HEK293 (cell line): ENCODE data around the gene NOXRED1.
"Not testable (repeated sequence)": the region's sequence is repeated elsewhere in the genome, so short reads cannot be mapped to it uniquely, and the experiment has no call there.

ENCODE experiments used
- CTCF ChIA-PET: fragments of 350-600 bp; formaldehyde crosslinking; extraction: SDS; loops from one replicate; lab custom pipeline; 2021; ENCODE audit warnings: antibody characterized with exemption; lab: Yijun Ruan, JAX
- POLR2A ChIA-PET: fragments of 300-600 bp; formaldehyde crosslinking; extraction: SDS; loops from one replicate; lab custom pipeline; 2020; ENCODE audit warnings: antibody characterized with exemption, inconsistent platforms; lab: Yijun Ruan, JAX
- H3K27ac ChIP-seq: fragments of 200-500 bp; sonication (Bioruptor generic); 2 replicates; pipeline ENCODE4 v1.5.1; 2014; ENCODE audit warnings: low read depth, low read length, control low read depth, inconsistent platforms; ENCODE audit errors: extremely low read depth
- H3K36me3 ChIP-seq, 2 experiments: fragments of 200-500 bp in 1 of 2; sonication (Bioruptor generic) in 1 of 2; 1 replicate in 1 of 2; 2 replicates in 1 of 2; pipeline ENCODE4 v1.5.1; 2014 to 2017; ENCODE audit warnings: inconsistent platforms in 2 of 2, low read length in 2 of 2; ENCODE audit not compliant: control insufficient read depth in 2 of 2, insufficient read depth in 1 of 2
- H3K4me1 ChIP-seq: fragments of 200-500 bp; sonication (Bioruptor generic); 2 replicates; pipeline ENCODE4 v1.5.1; 2014; ENCODE audit warnings: mild to moderate bottlenecking, low read length, inconsistent platforms; ENCODE audit not compliant: control insufficient read depth, insufficient read depth
- H3K4me3 ChIP-seq: 2 replicates; pipeline ENCODE4 v1.5.1; 2011; ENCODE audit warnings: low read depth, mild to moderate bottlenecking, control low read depth, low read length, moderate library complexity
- H3K9me3 ChIP-seq: fragments of 200-500 bp; sonication (Bioruptor generic); 2 replicates; pipeline ENCODE4 v1.5.1; 2014; ENCODE audit warnings: low read depth, low read length, inconsistent platforms; ENCODE audit not compliant: control insufficient read depth, insufficient read depth
- EGR2 ChIP-seq: fragments of 450-650 bp; formaldehyde crosslinking; IDR thresholded peaks from 2 replicates; pipeline ENCODE4 v1.5.1; 2016; ENCODE audit warnings: low read depth, missing biosample characterization, missing genetic modification characterization
- HOXD13 ChIP-seq: sonication (generic); formaldehyde crosslinking; IDR thresholded peaks from 2 replicates; pipeline ENCODE4 v1.8.0; 2022; ENCODE audit warnings: missing genetic modification reagents, borderline replicate concordance
- OSR2 ChIP-seq: fragments of 450-650 bp; formaldehyde crosslinking; IDR thresholded peaks from 2 replicates; pipeline ENCODE4 v1.5.1; 2016; ENCODE audit warnings: missing biosample characterization, missing genetic modification characterization
- PATZ1 ChIP-seq: fragments of 450-650 bp; formaldehyde crosslinking; IDR thresholded peaks from 2 replicates; pipeline ENCODE4 v1.5.1; 2016; ENCODE audit warnings: missing biosample characterization, missing genetic modification characterization
- ZFHX2 ChIP-seq: fragments of 450-650 bp; formaldehyde crosslinking; conservative IDR thresholded peaks from 2 replicates; pipeline ENCODE4 v1.5.1; 2016; ENCODE audit warnings: missing biosample characterization, missing genetic modification characterization
- ZIC2 ChIP-seq: fragments of 450-650 bp; formaldehyde crosslinking; IDR thresholded peaks from 2 replicates; pipeline ENCODE4 v1.5.1; 2016; ENCODE audit warnings: missing biosample characterization, missing genetic modification characterization
- ZNF133 ChIP-seq: fragments of 450-650 bp; formaldehyde crosslinking; IDR thresholded peaks from 2 replicates; pipeline ENCODE4 v1.5.1; 2016; ENCODE audit warnings: missing biosample characterization, missing genetic modification characterization
- ZNF24 ChIP-seq: fragments of 450-650 bp; formaldehyde crosslinking; IDR thresholded peaks from 2 replicates; pipeline ENCODE4 v1.5.1; 2016; ENCODE audit warnings: missing biosample characterization, missing genetic modification characterization
- ZNF391 ChIP-seq: fragments of 450-650 bp; formaldehyde crosslinking; IDR thresholded peaks from 2 replicates; pipeline ENCODE4 v1.5.1; 2016; ENCODE audit warnings: low read depth, missing biosample characterization, missing genetic modification characterization, borderline replicate concordance
- ZNF488 ChIP-seq: fragments of 450-650 bp; formaldehyde crosslinking; IDR thresholded peaks from 2 replicates; pipeline ENCODE4 v1.5.1; 2016; ENCODE audit warnings: missing biosample characterization, missing genetic modification characterization
- ZNF530 ChIP-seq: fragments of 450-650 bp; formaldehyde crosslinking; IDR thresholded peaks from 2 replicates; pipeline ENCODE4 v1.5.1; 2016; ENCODE audit warnings: low read depth, missing biosample characterization, missing genetic modification characterization
- ZNF596 ChIP-seq: fragments of 450-650 bp; IDR thresholded peaks from 2 replicates; pipeline ENCODE4 v1.5.0; 2018; ENCODE audit warnings: missing biosample characterization, mild to moderate bottlenecking, missing genetic modification characterization, moderate library complexity
- ZNF600 ChIP-seq: fragments of 450-650 bp; formaldehyde crosslinking; IDR thresholded peaks from 2 replicates; pipeline ENCODE4 v1.5.1; 2016; ENCODE audit warnings: missing biosample characterization, missing genetic modification characterization
- ZNF621 ChIP-seq: fragments of 450-650 bp; formaldehyde crosslinking; IDR thresholded peaks from 2 replicates; pipeline ENCODE4 v1.5.1; 2017; ENCODE audit warnings: missing biosample characterization, missing genetic modification characterization
- ZNF645 ChIP-seq: fragments of 450-650 bp; formaldehyde crosslinking; IDR thresholded peaks from 2 replicates; pipeline ENCODE4; 2016; ENCODE audit warnings: missing biosample characterization, missing genetic modification characterization
- ZNF843 ChIP-seq: fragments of 450-650 bp; formaldehyde crosslinking; IDR thresholded peaks from 2 replicates; pipeline ENCODE4 v1.5.1; 2016; ENCODE audit warnings: missing biosample characterization, missing genetic modification characterization

Gene NOXRED1

GRCh38 chr14:77421201-77421600 lies 2.1 kb downstream of the NOXRED1 start:
- Histone ChIP-seq H3K36me3 (peaks cover 0 to 43% of the 10 kb centered on the region in 2 experiments; a peak in 1 of 3 replicates), H3K4me1 (no peaks in the 10 kb centered on the region), H3K4me3 (no peak overlapping the region), H3K27ac (no peak overlapping the region), H3K9me3 (no peaks in the 10 kb centered on the region)
- ChIA-PET CTCF (interaction anchor here (0.7 kb wide), 1 partner anchor 14 kb away, joined by 3 read pairs; no protein-coding TSS in a partner anchor), POLR2A (no interaction called here)
- TF ChIP-seq ZIC2 (tag by site-specific recombination), result no peak
- no peak for TF ChIP-seq ZNF645
- no peak for TF ChIP-seq HOXD13
- no peak for TF ChIP-seq ZNF530 (tag by site-specific recombination)
- no peak for TF ChIP-seq ZNF600 (tag by site-specific recombination)
- TF ChIP-seq ZNF621, result no peak
- TF ChIP-seq EGR2 (tag by site-specific recombination), result no peak
- no peak for TF ChIP-seq PATZ1 (tag by site-specific recombination)
- TF ChIP-seq ZNF391, result no peak
- TF ChIP-seq ZNF596 (tag by site-specific recombination), result no peak
- no peak for TF ChIP-seq ZNF488
- no peak for TF ChIP-seq ZNF24 (tag by site-specific recombination)

GRCh38 chr14:77416836-77417235 lies 6.5 kb downstream of the NOXRED1 start:
- Histone ChIP-seq H3K36me3 (peaks cover 0 to 3% of the 10 kb centered on the region in 2 experiments; a peak in 1 of 3 replicates), H3K4me3 (no peak overlapping the region), H3K9me3 (no peaks in the 10 kb centered on the region), H3K4me1 (no peaks in the 10 kb centered on the region), H3K27ac (no peak overlapping the region)
- no peak for TF ChIP-seq ZNF133 (tag by site-specific recombination)
- TF ChIP-seq OSR2 (tag by site-specific recombination), result no peak
- TF ChIP-seq ZNF843 (tag by site-specific recombination), result no peak
- ChIA-PET CTCF (no interaction called here), POLR2A (no interaction called here)

GRCh38 chr14:77416098-77416497 lies 7.2 kb downstream of the NOXRED1 start:
- CTCF ChIA-PET, H3K27ac ChIP-seq: not testable (repeated sequence)
- POLR2A ChIA-PET, result interaction anchor here (1.0 kb wide), 1 partner anchor 95 kb away, joined by 3 read pairs; no protein-coding TSS in a partner anchor

GRCh38 chr14:77415403-77416030 lies 7.8 kb downstream of the NOXRED1 start:
- TF ChIP-seq ZFHX2 (tag by site-specific recombination), result 0 out of 2 replicates have a peak, but pooled peaks have one; percentile 16
- H3K4me1 ChIP-seq, H3K27ac ChIP-seq, CTCF ChIA-PET, H3K4me3 ChIP-seq, H3K36me3 ChIP-seq, H3K9me3 ChIP-seq: not testable (repeated sequence)
- POLR2A ChIA-PET, result interaction anchor here (1.0 kb wide), 1 partner anchor 94 kb away, joined by 3 read pairs; no protein-coding TSS in a partner anchor

More at GRCh38 chr14:77416098-77416497, 7.2 kb downstream of the NOXRED1 start:
- H3K9me3 ChIP-seq, H3K36me3 ChIP-seq, H3K4me3 ChIP-seq, H3K4me1 ChIP-seq: not testable (repeated sequence)
